Fibroblast of the conjunctiva (primary cell): ENCODE measurements around the gene NCOA6.
"Not testable (repeated sequence)": the region's sequence is repeated elsewhere in the genome, so short reads cannot be mapped to it uniquely, and the experiment has no call there.

Experiments
- DNase-seq: peaks from one replicate; pipeline ENCODE4 v3.0.0-alpha.2; 2010; ENCODE audit warnings: low read depth

NCOA6 gene

GRCh38 chr20:34719242-34720017 lies 106.0 kb downstream of the NCOA6 start:
- DNase-seq: not testable (repeated sequence)

DNA sequence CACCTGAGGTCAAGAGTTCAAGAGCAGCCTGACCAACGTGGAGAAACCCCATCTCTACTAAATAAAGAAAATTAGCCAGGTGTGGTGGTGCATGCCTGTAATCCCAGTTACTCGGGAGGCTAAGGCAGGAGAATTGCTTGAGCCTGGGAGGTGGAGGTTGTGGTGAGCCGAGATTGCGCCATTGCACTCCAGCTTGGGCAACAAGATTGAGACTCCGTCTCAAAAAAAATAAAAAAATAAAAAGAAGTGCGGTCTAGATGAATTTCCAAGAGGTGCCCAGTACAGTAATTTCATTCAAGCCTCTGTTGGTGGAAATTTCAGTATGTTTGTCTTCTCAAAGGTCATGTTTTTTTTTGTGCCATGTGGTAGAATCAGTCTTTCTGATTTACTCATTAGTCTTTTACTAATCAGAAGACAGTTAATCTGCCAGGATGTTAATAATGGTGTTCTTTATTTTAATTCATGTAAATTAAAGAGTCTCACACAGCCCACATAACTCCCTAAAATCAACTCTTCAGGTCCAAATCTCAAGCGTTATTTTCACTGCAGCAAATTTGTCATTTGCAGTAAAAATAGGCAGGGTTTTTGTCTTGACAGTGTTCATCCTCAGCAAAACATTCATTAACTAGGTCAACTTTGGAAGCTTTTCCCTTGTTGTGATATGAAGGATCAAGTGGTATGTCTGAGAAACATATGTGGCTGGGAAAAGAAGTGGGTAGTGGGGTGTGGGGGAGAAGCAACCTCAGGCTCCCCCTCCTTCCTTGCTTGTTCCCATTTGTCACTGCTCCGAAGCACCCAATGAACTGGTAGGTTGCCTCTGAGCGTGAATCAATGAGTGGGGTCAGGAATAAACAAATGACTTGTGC lies 108.0 kb downstream of the NCOA6 start:
- DNase-seq: no peak

DNA sequence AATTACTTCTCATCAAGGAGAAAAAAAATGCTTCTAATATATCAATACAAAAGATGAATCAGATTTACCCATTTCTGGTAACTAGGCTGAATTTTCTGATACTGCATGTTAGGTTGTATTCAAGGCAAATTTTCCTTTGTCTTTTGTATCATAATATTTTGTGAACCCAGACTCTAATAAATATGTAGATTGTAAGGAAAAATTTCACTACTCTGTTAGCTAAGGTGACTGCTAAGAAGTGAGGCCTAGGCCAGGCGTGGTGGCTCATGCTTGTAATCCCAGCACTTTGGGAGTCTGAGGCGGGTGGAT lies 108.6 kb downstream of the NCOA6 start:
- no peak for DNase-seq

DNA sequence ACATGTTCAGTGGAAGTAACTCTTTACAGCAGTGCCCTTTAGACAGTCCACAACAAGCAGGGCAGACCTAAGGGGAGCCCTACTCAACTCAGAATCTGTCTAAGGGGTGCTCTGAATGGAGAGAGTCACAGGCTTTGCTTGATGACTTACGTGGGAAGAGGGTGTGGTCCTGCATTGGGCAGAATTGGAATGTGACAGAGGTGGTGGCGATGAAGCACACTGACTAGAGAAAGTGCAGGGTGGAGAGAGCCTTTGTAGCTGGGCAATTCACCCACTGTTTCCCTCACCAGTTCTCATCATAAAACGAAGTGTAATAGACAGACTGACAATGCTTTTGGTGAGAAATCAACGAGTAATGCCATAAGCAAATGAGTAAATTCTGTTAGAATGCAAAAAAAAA lies 110.1 kb downstream of the NCOA6 start:
- no peak for DNase-seq

DNA sequence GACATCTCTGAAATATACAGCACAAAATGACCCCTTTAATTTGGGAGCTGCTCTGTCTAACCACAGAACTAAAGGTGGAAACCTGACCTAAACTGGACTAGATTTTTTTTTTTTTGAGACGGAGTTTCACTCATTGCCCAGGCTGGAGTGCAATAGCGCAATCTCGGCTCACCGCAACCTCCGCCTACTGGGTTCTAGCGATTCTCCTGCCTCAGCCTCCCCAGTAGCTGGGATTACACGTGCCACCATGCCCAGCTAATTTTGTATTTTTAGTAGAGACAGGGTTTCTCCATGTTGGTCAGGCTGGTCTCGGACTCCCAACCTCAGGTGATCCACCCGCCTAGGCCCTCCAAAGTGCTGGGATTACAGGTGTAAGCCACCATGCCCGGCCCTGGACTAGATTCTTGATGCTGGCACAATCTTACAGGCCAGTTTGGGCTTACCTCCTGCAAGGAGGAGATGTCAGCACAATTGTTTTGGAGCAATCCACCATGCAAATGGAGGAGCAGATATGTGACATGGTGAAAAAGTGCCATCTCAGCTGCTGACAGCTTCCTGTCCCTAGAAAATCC lies 111.4 kb downstream of the NCOA6 start:
- DNase-seq: not testable (repeated sequence)

DNA sequence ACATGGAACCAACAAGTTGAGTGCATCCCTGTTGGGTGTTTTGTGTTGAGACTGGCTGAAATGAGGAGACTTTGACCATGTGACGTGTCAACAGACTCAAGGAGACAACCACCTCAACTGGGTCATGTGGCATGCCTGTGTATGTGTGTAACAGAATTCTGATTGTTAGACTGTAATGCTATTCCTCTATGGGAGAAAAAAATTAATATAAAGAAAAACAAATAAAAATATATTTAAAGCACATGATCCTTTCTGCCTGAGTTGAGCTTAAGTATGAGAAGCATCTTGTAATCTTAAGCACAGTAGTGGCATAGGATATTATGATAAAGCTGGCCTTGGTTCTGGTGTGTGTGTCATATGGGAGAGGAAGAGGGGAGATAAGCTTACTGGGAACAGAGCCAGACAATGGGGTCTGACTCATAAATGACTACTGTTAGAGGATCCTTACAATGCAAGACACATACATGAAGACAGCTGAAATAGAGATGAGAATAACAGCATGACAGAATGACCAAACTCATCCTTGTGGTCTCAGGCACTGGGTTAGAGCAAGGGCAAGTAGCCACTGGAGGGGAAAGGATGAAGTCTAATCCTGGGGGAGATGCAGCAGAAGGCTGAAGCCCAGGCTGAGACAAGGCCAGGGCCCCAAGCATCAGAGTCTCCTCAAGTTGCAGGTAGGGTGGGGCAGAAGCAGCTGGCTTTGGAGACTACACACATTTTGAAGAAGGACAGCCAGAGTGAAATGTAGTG lies 112.1 kb downstream of the NCOA6 start:
- peak; percentile 87 for DNase-seq

GRCh38 chr20:34712525-34713192 lies 112.8 kb downstream of the NCOA6 start:
- no peak for DNase-seq

GRCh38 chr20:34711813-34712430 lies 113.5 kb downstream of the NCOA6 start:
- no peak for DNase-seq

- DNase-seq: no peak
Measured at GRCh38 chr20:34710861-34711574, 114.4 kb downstream of the NCOA6 start.

DNA sequence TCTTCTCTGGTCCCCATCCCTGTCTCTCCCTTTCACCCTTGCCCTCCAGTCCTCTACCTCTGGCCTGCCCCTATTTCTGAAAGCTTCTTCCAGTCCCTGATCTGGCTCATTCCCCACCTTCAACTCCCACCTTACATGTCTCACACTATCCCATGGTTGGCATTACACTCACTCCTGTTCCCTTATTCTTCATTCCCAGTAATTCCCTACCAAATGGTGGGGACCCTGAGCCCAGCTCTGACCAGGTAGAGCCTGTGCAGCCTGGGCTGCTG lies 114.9 kb downstream of the NCOA6 start:
- no peak for DNase-seq

GRCh38 chr20:34709831-34710567 lies 115.5 kb downstream of the NCOA6 start:
- DNase-seq: peak; percentile 18

- peak; percentile 66 for DNase-seq
Measured at GRCh38 chr20:34709044-34709830, 116.2 kb downstream of the NCOA6 start.

GRCh38 chr20:34708621-34709043 lies 116.8 kb downstream of the NCOA6 start:
- DNase-seq: peak; percentile 29

DNA sequence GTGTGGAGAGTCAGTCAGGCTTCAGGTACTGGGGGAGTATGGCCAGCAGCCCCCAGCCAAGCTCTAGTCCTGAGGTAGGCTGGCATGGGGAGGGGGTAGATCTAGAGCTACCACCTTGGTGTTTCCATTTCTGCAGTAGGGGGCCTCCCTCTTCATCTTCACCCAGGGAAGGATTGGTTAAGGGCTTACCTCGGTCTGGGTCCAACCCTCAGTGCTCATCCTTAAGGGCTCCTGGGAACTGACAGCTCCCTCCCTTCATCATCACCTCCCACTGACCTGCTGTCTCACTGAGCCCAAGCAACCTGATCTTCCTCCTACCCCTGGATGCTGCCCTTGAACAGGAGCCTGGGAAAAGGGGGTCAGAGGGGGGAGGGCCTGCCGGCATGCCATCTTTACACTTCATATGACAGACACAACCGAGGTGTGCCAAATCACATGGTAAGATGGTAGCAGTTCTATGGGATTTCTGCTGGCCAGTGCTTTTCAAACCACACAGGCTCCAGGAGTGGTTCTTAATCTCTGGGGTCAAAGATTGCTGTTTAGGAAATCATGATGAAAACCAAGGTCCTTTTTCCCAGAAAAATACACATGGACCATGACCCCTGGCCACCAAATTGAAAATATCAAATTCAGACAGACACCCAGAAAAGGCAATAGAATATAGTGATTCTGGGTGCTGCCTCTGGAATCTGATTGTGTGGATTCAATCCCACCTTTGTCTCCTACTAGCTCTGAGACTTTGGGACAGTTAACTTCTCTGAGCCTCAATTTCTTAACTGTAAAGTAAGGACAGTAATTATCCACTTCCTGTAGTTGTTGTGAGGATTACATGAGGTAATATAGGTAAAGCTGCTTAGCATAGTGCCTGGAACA lies 118.3 kb downstream of the NCOA6 start:
- no peak for DNase-seq

DNA sequence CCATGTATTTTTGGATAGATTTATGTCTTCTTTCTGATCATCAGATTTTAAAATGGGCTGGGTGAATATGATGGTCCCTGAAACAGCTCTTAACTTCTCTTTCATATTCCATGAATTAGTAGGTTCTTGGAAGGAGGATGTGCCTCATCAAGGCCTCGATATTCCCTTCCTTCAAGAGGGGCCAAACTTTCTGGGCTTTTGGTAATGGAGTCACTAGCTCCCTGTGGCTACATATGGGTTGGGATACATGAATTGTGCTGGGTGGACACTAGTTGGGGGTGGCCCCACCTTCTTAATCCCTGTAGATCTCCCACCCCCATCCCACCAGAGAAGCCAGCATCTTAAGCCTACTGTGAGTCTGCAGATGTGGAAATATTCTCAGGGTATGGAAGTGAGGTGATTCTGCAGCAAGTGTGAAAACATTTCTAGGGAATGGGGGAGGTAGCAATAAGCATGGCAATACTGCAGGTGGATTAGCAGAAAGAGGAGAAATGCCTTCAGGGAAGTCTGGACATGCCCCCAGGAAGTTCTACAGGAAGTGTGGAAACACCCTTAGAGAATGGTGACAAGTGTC lies 119.1 kb downstream of the NCOA6 start:
- DNase-seq: no peak

DNA sequence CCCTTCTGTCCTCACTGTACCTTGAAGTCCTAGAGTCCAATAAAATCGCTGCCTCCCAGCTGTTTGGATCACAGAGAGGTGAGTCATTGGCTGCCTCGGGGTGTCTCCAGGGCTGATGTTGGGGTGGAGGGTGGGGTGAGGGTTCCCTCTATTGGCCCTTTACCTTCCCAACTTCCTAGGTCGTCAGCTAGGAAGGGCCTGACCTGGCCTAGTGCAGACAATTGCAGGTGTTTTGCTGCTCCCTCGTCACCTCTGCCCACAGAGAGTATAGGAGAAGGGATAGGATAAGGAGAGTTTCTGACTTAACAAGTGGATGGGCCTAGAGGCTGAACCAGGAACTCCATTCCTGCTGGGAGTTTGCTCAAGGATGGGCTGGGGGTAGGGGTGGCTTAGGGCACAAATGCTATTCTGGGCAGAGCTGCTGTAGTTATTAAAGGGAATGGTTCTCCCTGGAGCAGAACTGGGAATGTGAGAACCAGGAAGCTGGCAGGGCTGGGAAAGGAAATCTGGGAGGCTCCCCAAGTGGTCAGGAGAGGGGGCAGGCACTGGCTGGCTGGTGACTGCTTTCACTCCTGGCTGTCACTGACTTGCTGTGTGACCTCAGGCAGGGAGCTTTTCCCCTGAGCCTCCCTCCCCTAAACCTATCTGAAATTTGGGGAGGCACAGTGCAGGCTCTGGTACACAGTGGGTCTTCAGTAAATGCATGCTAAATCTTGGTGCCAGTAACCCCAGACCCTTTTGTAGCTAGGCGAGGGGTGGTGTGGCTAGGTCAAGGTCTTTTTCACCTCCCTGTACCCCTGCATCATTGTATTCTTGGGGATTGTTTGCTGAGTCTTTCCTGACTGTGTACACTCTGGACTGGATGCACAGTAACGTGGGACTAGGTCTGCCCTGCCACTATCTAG lies 119.8 kb downstream of the NCOA6 start:
- no peak for DNase-seq

GRCh38 chr20:34705008-34705396 lies 120.4 kb downstream of the NCOA6 start:
- DNase-seq: no peak
